Adrenal gland (tissue), 12 donors: Measurements from ENCODE around the gene NRXN3. TPM values are rescaled to one million over a fixed set of nuclear protein-coding genes. Genes with fewer than 3 reads are reported as not detected.

Experiments
- DNase-seq, 7 donors: peaks; one replicate each; pipeline ENCODE4 v3.0.0-alpha.2; 2019 to 2020
- H3K27ac ChIP-seq, 5 donors: fragments of 200-600 bp; sonication (generic) in 4 of 5; 1 replicate in 3 of 5; 2 replicates in 2 of 5; pipeline versions ENCODE4 v1.5.1 to v1.8.0; 2016 to 2020; ENCODE audit warnings: mild to moderate bottlenecking in 1 of 5
- H3K27me3 ChIP-seq: fragments of 200-600 bp; 2 replicates; pipeline ENCODE4 v1.8.0; 2021
- H3K36me3 ChIP-seq, 2 donors: fragments of 200-600 bp; replicated peaks in 1 of 2; 1 replicate in 1 of 2; 2 replicates in 1 of 2; pipeline versions ENCODE4 v1.5.1 to v1.8.0; 2018 to 2022
- H3K4me1 ChIP-seq, 2 donors: fragments of 200-600 bp; replicated peaks in 1 of 2; 1 replicate in 1 of 2; 2 replicates in 1 of 2; pipeline versions ENCODE4 v1.5.1 to v1.8.0; 2018 to 2021
- H3K4me3 ChIP-seq, 4 donors: fragments of 200-600 bp; sonication (generic) in 3 of 4; one replicate each; pipeline ENCODE4 v1.5.1; 2016 to 2018
- H3K9me3 ChIP-seq, 3 donors: fragments of 200-600 bp; sonication (generic) in 1 of 3; replicated peaks in 1 of 3; 1 replicate in 2 of 3; 2 replicates in 1 of 3; pipeline versions ENCODE4 v1.5.1 to v1.8.0; 2016 to 2021
- CTCF ChIP-seq, 6 experiments: fragments of 450-650 bp in 4 of 6; fragments of 200-600 bp in 2 of 6; sonication (generic) in 1 of 6; IDR thresholded peaks; 1 replicate in 5 of 6; 2 replicates in 1 of 6; pipeline versions ENCODE4 v1.5.1 to v1.8.0; 2016 to 2021; ENCODE audit warnings: antibody characterized with exemption in 6 of 6, mild to moderate bottlenecking in 2 of 6, moderate library complexity in 1 of 6
- POLR2A ChIP-seq, 2 donors: fragments of 450-650 bp; IDR thresholded peaks; one replicate each; pipeline ENCODE4 v1.6.1; 2017; ENCODE audit warnings: antibody characterized with exemption in 2 of 2, mild to moderate bottlenecking in 2 of 2, moderate library complexity in 1 of 2
- WGBS, 4 donors: extraction: QIAGEN DNeasy Blood & Tissue Kit in 2 of 4; methylation state at CpG; one replicate each; pipeline versions ENCODE4 v1.1.5 to v1.1.7; 2013 to 2017; 5-methylcytosine and 5-hydroxymethylcytosine counted together
- intact Hi-C, 2 donors: fragments of 100-400 bp; cut with DNase I; formaldehyde crosslinking; loops; one replicate each; pipeline versions ENCODE4 v1.14.1 to v1.15.0; 2022 to 2023
- polyA plus RNA-seq, 3 donors: library from polyadenylated mRNA; stranded (reverse); fragments of 200-250 nt in 2 of 3; fragments of 350-450 nt in 1 of 3; fragmentation: Illumina TruSeq in 1 of 3; extraction: RNeasy Lipid Tissue Mini Kit (QIAGEN cat#74804) in 1 of 3; gene quantifications; one replicate each; pipeline ENCODE4 v1.2.3, GENCODE V29; 2013 to 2014
- total RNA-seq, 9 donors: library from RNA; depleted of rRNA in 4 of 9; stranded (reverse); fragments of >200 nt in 4 of 9; fragments of 120-200 nt in 1 of 9; fragmentation: NEBNext Ultra II Directional in 1 of 9; extraction: Animal tissue kit (Norgen Biotek cat#: 25700) in 1 of 9; gene quantifications; one replicate each; pipeline versions ENCODE4 v1.1.0 to v1.2.4, GENCODE V29; 2013 to 2023
- donor health status: healthy with polysubstance abuse.
- donor health status: Bipolar disorder and iron deficiency.
- donor health status: DM: yes; HTN: yes; CAD: no.
- donor health status: DM: no; HTN: no; CAD: no.
- donor health status: DM: no; HTN: no; CAD: no.
- donor health status: DM: yes; HTN: yes; CAD: no.

NRXN3 gene
- total and polyA plus RNA-seq, 12 donors: 0.09 to 8.5 (median 1.6) TPM

- WGBS, 4 donors: 75 to 83% (median 79%) methylated on average over 3 of the region's 3 CpGs
These were observed 967.7 kb downstream of the NRXN3 start for GRCh38 chr14:79137836-79138235.

GRCh38 chr14:79144896-79145295, 974.7 kb downstream of the NRXN3 start:
- intact Hi-C loops: no loop called here
- Histone ChIP-seq H3K27me3 (no peaks in the 10 kb centered on the region), H3K4me1 (no peaks in the 10 kb centered on the region), H3K9me3 (no peaks in the 10 kb centered on the region), H3K36me3 (no peaks in the 10 kb centered on the region), H3K4me3 (no peak overlapping the region), H3K27ac (no peak overlapping the region)
- DNase-seq: no peak
- WGBS, 4 donors: 69 to 82% (median 77%) methylated on average over 3 of the region's 3 CpGs
- TF ChIP-seq POLR2A (IDR thresholded peaks at IDR 0.05) (no peak), CTCF (IDR thresholded peaks at IDR 0.05) (no peak)

More at GRCh38 chr14:79137836-79138235, 967.7 kb downstream of the NRXN3 start:
- Histone ChIP-seq H3K9me3 (no peaks in the 10 kb centered on the region), H3K27ac (no peak overlapping the region), H3K27me3 (no peaks in the 10 kb centered on the region), H3K4me3 (no peak overlapping the region), H3K4me1 (no peaks in the 10 kb centered on the region), H3K36me3 (no peaks in the 10 kb centered on the region)
- intact Hi-C loops: no loop called here
- TF ChIP-seq POLR2A (IDR thresholded peaks at IDR 0.05) (no peak), CTCF (IDR thresholded peaks at IDR 0.05) (no peak)
- DNase-seq: no peak

- Histone ChIP-seq H3K4me3 (no peak overlapping the region), H3K9me3 (no peaks in the 10 kb centered on the region), H3K4me1 (no peaks in the 10 kb centered on the region), H3K27me3 (no peaks in the 10 kb centered on the region), H3K27ac (no peak overlapping the region), H3K36me3 (no peaks in the 10 kb centered on the region)
- DNase-seq: no peak
- no peak for TF ChIP-seq POLR2A (IDR thresholded peaks at IDR 0.05)
- TF ChIP-seq CTCF (IDR thresholded peaks at IDR 0.05): no peak
- intact Hi-C loops: no loop called here
- WGBS, 4 donors: 47 to 92% (median 81%) methylated on average over 1 of the region's 1 CpG
These were observed 980.1 kb downstream of the NRXN3 start for GRCh38 chr14:79150226-79150625.

- Histone ChIP-seq H3K27me3 (no peaks in the 10 kb centered on the region), H3K9me3 (no peaks in the 10 kb centered on the region), H3K4me1 (no peaks in the 10 kb centered on the region), H3K36me3 (no peaks in the 10 kb centered on the region), H3K4me3 (no peak overlapping the region), H3K27ac (no peak overlapping the region)
- TF ChIP-seq CTCF (IDR thresholded peaks at IDR 0.05): no peak
- no peak for TF ChIP-seq POLR2A (IDR thresholded peaks at IDR 0.05)
- intact Hi-C loops: no loop called here
- DNase-seq: no peak
These were observed 987.2 kb downstream of the NRXN3 start for GRCh38 chr14:79157369-79157768.
